ENCODE data around the gene RB1.

GRCh38 chr13:48278806-48279205 lies 24.7 kb upstream of the RB1 start:
- TF ChIP-seq POLR2A (IDR thresholded peaks at IDR 0.05; ENCODE audit: low read depth, low read length), result no peak
- TF ChIP-seq CTCF (IDR thresholded peaks at IDR 0.05; ENCODE audit: extremely low read depth in 1 of 2, insufficient read depth in 1 of 2, low read depth in 1 of 2, low read length in 2 of 2), result no peak
- no peak for TF ChIP-seq MYC (IDR thresholded peaks at IDR 0.05; ENCODE audit: low read depth, low read length)
- TF ChIP-seq EZH2 (IDR thresholded peaks at IDR 0.05; ENCODE audit: borderline replicate concordance, low read depth, low read length, severe bottlenecking), result no peak
- TF ChIP-seq GATA2 (IDR thresholded peaks at IDR 0.05; ENCODE audit: insufficient read depth, insufficient read length, low read depth, low read length), result no peak
- TF ChIP-seq MAX (IDR thresholded peaks at IDR 0.05; ENCODE audit: insufficient read depth, insufficient read length), result no peak
- no peak for TF ChIP-seq POLR2AphosphoS5 (IDR thresholded peaks at IDR 0.05; ENCODE audit: insufficient read depth, low read depth, low read length)

Measured in endothelial cell of umbilical vein (primary cell).